Myometrial cell (primary cell): ENCODE data around the gene CRYBA2. TPM values are rescaled to one million over a fixed set of nuclear protein-coding genes. Genes with fewer than 3 reads are reported as not detected.

Experiments used
- total RNA-seq: library from RNA; depleted of rRNA; stranded (reverse); fragments of >200 nt; gene quantifications from 2 replicates; pipeline ENCODE4 v1.2.3, GENCODE V29; 2015

CRYBA2 gene
- not detected in 2 replicates for total RNA-seq

GRCh38 chr2:218993345-218994315 is at the start of gene CRYBA2:
CRYBA2 (minus strand) TSS chr2:218993422; CDS start chr2:218993176, 246 bp downstream.

GRCh38 chr2:219041252-219041651 is 48.0 kb upstream of the CRYBA2 start, which contains the start of gene CFAP65:
CFAP65 (minus strand) TSS chr2:219041516; CDS start chr2:219039048, 2,468 bp downstream.

GRCh38 chr2:218985021-218985324 is 8.2 kb downstream of the CRYBA2 start, which contains the start of gene FEV:
FEV (minus strand) TSS chr2:218985184; CDS start chr2:218985075, 109 bp downstream.

GRCh38 chr2:218959141-218959731 is 34.0 kb downstream of the CRYBA2 start, which contains the start of gene CDK5R2:
CDK5R2 (plus strand) TSS chr2:218959666; CDS start chr2:218959821, 155 bp downstream.

Other genes starting within 250 kb of the CRYBA2 start
- gene CYP27A1, start 211.3 kb downstream of the CRYBA2 start, total RNA-seq, result 19.3 and 20.4 TPM in 2 replicates
- not detected in 2 replicates for gene PRKAG3, start 161.6 kb downstream of the CRYBA2 start, total RNA-seq
- gene WNT6, start 133.6 kb downstream of the CRYBA2 start, total RNA-seq, result not detected in 2 replicates
- gene WNT10A, start 112.6 kb downstream of the CRYBA2 start, total RNA-seq, result not detected in 2 replicates
- 0.71 TPM in 1 of 2 replicates, not detected in the other for gene CDK5R2, start 33.8 kb downstream of the CRYBA2 start, total RNA-seq
- not detected in 2 replicates for gene FEV, start 8.2 kb downstream of the CRYBA2 start, total RNA-seq
- not detected in 2 replicates for gene CFAP65, start 48.1 kb upstream of the CRYBA2 start, total RNA-seq
- gene IHH, start 67.5 kb upstream of the CRYBA2 start, total RNA-seq, result not detected in 2 replicates
- 22.7 and 33.2 TPM in 2 replicates for gene NHEJ1, start 167.4 kb upstream of the CRYBA2 start, total RNA-seq
- gene SLC23A3, start 176.6 kb upstream of the CRYBA2 start, total RNA-seq, result not detected in 2 replicates
- 32.3 and 39.0 TPM in 2 replicates for gene CNPPD1, start 183.5 kb upstream of the CRYBA2 start, total RNA-seq
- gene RETREG2, start 184.9 kb upstream of the CRYBA2 start, total RNA-seq, result 55.8 and 78.7 TPM in 2 replicates
- 30.3 and 42.7 TPM in 2 replicates for gene ZFAND2B, start 213.4 kb upstream of the CRYBA2 start, total RNA-seq
- gene ABCB6, start 225.5 kb upstream of the CRYBA2 start, total RNA-seq, result 12.7 and 13.1 TPM in 2 replicates
- 49.9 and 58.3 TPM in 2 replicates for gene ATG9A, start 236.2 kb upstream of the CRYBA2 start, total RNA-seq
- gene ANKZF1, start 236.4 kb upstream of the CRYBA2 start, total RNA-seq, result 16.1 and 30.6 TPM in 2 replicates